ENCODE data around the gene FUT3.
"Not testable (repeated sequence)": the region's sequence is repeated elsewhere in the genome, so short reads cannot be mapped to it uniquely, and the experiment has no call there.

The FUT3 gene

GRCh38 chr19:5850743-5851293 is 431 bp downstream of the FUT3 start:
- Histone ChIP-seq H3F3A (ENCODE audit: insufficient read depth, low read length) (no peaks in the 10 kb centered on the region), H3K9ac (ENCODE audit: low read length) (no peak overlapping the region), H3K9me3 (ENCODE audit: low read length) (no peaks in the 10 kb centered on the region), H3K79me2 (ENCODE audit: insufficient read depth, low read length) (no peaks in the 10 kb centered on the region), H3K4me3 (ENCODE audit: low read depth, low read length, poor library complexity, severe bottlenecking) (no peak overlapping the region), H3K9me2 (ENCODE audit: low read depth, low read length) (no peaks in the 10 kb centered on the region), H3K36me3 (ENCODE audit: insufficient read depth, low read length) (no peaks in the 10 kb centered on the region), H3K27ac (ENCODE audit: low read depth, low read length, poor library complexity, severe bottlenecking) (no peak overlapping the region), H2AFZ (ENCODE audit: low read length) (no peak overlapping the region), H3K4me1 (ENCODE audit: insufficient read depth, low read length, severe bottlenecking) (no peaks in the 10 kb centered on the region), H3K27me3 (ENCODE audit: insufficient read depth, low read length) (peaks cover 2% of the 10 kb centered on the region; the same call in 1 of the 2 replicates), H3K4me2 (ENCODE audit: low read length) (no peak overlapping the region), H4K20me1 (ENCODE audit: insufficient read depth, low read length) (no peaks in the 10 kb centered on the region)
- no peak for TF ChIP-seq EZH2 (IDR thresholded peaks at IDR 0.05; ENCODE audit: borderline replicate concordance, low read length)
- no peak for TF ChIP-seq CTCF (IDR thresholded peaks at IDR 0.05; ENCODE audit: low read length)

GRCh38 chr19:5850189-5850588 is 1.1 kb downstream of the FUT3 start:
- Histone ChIP-seq H3K9ac (ENCODE audit: low read length) (no peak overlapping the region), H3K79me2 (ENCODE audit: insufficient read depth, low read length) (no peaks in the 10 kb centered on the region), H3K4me2 (ENCODE audit: low read length) (no peak overlapping the region), H3K27me3 (ENCODE audit: insufficient read depth, low read length) (peaks cover 1% of the 10 kb centered on the region; the same call in 1 of the 2 replicates), H3K4me3 (ENCODE audit: low read depth, low read length, poor library complexity, severe bottlenecking) (no peak overlapping the region), H3K9me2 (ENCODE audit: low read depth, low read length) (no peaks in the 10 kb centered on the region), H2AFZ (ENCODE audit: low read length) (no peak overlapping the region), H3K9me3 (ENCODE audit: low read length) (no peaks in the 10 kb centered on the region), H3K36me3 (ENCODE audit: insufficient read depth, low read length) (no peaks in the 10 kb centered on the region), H3K4me1 (ENCODE audit: insufficient read depth, low read length, severe bottlenecking) (no peaks in the 10 kb centered on the region), H3K27ac (ENCODE audit: low read depth, low read length, poor library complexity, severe bottlenecking) (no peak overlapping the region), H4K20me1 (ENCODE audit: insufficient read depth, low read length) (no peaks in the 10 kb centered on the region), H3F3A (ENCODE audit: insufficient read depth, low read length) (no peaks in the 10 kb centered on the region)
- TF ChIP-seq CTCF (IDR thresholded peaks at IDR 0.05; ENCODE audit: low read length) (no peak), EZH2 (IDR thresholded peaks at IDR 0.05; ENCODE audit: borderline replicate concordance, low read length) (no peak)

GRCh38 chr19:5848621-5849020 is 2.6 kb downstream of the FUT3 start:
- not testable (repeated sequence) for H3K27me3 ChIP-seq (ENCODE audit: insufficient read depth, low read length); H3K9ac ChIP-seq (ENCODE audit: low read length); H3K27ac ChIP-seq (ENCODE audit: low read depth, low read length, poor library complexity, severe bottlenecking); H3K9me3 ChIP-seq (ENCODE audit: low read length); H4K20me1 ChIP-seq (ENCODE audit: insufficient read depth, low read length); H3K4me1 ChIP-seq (ENCODE audit: insufficient read depth, low read length, severe bottlenecking); H3F3A ChIP-seq (ENCODE audit: insufficient read depth, low read length); H3K9me2 ChIP-seq (ENCODE audit: low read depth, low read length); H3K79me2 ChIP-seq (ENCODE audit: insufficient read depth, low read length); H2AFZ ChIP-seq (ENCODE audit: low read length); H3K36me3 ChIP-seq (ENCODE audit: insufficient read depth, low read length); H3K4me2 ChIP-seq (ENCODE audit: low read length); H3K4me3 ChIP-seq (ENCODE audit: low read depth, low read length, poor library complexity, severe bottlenecking)

GRCh38 chr19:5847846-5848245 is 3.4 kb downstream of the FUT3 start:
- H3K27ac ChIP-seq (ENCODE audit: low read depth, low read length, poor library complexity, severe bottlenecking); H3K79me2 ChIP-seq (ENCODE audit: insufficient read depth, low read length); H3K36me3 ChIP-seq (ENCODE audit: insufficient read depth, low read length): not testable (repeated sequence)

More at GRCh38 chr19:5847846-5848245, 3.4 kb downstream of the FUT3 start:
- H3F3A ChIP-seq (ENCODE audit: insufficient read depth, low read length); H3K4me1 ChIP-seq (ENCODE audit: insufficient read depth, low read length, severe bottlenecking); H3K4me2 ChIP-seq (ENCODE audit: low read length); H3K9ac ChIP-seq (ENCODE audit: low read length); H3K4me3 ChIP-seq (ENCODE audit: low read depth, low read length, poor library complexity, severe bottlenecking); H3K27me3 ChIP-seq (ENCODE audit: insufficient read depth, low read length); H3K9me2 ChIP-seq (ENCODE audit: low read depth, low read length); H2AFZ ChIP-seq (ENCODE audit: low read length); H4K20me1 ChIP-seq (ENCODE audit: insufficient read depth, low read length); H3K9me3 ChIP-seq (ENCODE audit: low read length): not testable (repeated sequence)

Data from OCI-LY1 (cell line).